Measurements from ENCODE around the gene SRBD1.

- TF ChIP-seq CTCF (IDR thresholded peaks at IDR 0.05; ENCODE audit: low read depth, low read length, missing input control): no peak
- TF ChIP-seq FOXA2 (IDR thresholded peaks at IDR 0.05): no peak
- TF ChIP-seq YY1 (IDR thresholded peaks at IDR 0.05): no peak
- no peak for TF ChIP-seq JUND (IDR thresholded peaks at IDR 0.05)
- no peak for TF ChIP-seq MAX (IDR thresholded peaks at IDR 0.05)
- TF ChIP-seq ATF3 (IDR thresholded peaks at IDR 0.05): no peak
- TF ChIP-seq, protein P1, sequence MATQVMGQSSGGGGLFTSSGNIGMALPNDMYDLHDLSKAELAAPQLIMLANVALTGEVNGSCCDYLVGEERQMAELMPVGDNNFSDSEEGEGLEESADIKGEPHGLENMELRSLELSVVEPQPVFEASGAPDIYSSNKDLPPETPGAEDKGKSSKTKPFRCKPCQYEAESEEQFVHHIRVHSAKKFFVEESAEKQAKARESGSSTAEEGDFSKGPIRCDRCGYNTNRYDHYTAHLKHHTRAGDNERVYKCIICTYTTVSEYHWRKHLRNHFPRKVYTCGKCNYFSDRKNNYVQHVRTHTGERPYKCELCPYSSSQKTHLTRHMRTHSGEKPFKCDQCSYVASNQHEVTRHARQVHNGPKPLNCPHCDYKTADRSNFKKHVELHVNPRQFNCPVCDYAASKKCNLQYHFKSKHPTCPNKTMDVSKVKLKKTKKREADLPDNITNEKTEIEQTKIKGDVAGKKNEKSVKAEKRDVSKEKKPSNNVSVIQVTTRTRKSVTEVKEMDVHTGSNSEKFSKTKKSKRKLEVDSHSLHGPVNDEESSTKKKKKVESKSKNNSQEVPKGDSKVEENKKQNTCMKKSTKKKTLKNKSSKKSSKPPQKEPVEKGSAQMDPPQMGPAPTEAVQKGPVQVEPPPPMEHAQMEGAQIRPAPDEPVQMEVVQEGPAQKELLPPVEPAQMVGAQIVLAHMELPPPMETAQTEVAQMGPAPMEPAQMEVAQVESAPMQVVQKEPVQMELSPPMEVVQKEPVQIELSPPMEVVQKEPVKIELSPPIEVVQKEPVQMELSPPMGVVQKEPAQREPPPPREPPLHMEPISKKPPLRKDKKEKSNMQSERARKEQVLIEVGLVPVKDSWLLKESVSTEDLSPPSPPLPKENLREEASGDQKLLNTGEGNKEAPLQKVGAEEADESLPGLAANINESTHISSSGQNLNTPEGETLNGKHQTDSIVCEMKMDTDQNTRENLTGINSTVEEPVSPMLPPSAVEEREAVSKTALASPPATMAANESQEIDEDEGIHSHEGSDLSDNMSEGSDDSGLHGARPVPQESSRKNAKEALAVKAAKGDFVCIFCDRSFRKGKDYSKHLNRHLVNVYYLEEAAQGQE (IDR thresholded peaks at IDR 0.05): no peak
- TF ChIP-seq EGR1 (IDR thresholded peaks at IDR 0.05; ENCODE audit: low read depth in 2 of 2): no peak
- TF ChIP-seq GABPA (IDR thresholded peaks at IDR 0.05 in 1 of 2, conservative IDR thresholded peaks at IDR 0.05 in 1 of 2): no peak
These were observed 78.9 kb downstream of the SRBD1 start for GRCh38 chr2:45532181-45532580.
